Endothelial cell of umbilical vein (primary cell): ENCODE results near the gene ICAM1. TPM values are rescaled to one million over a fixed set of nuclear protein-coding genes. Genes with fewer than 3 reads are reported as not detected.

Experiments used
- BruUV-seq: library from RNA; stranded (reverse); fragments of 400-500 nt; replicated peaks from 2 replicates; lab custom pipeline; 2021; lab: Mats Ljungman, UMichigan
- CTCF ChIA-PET: fragments of 300-600, 350-600 bp; sonication (Branson Sonifier 250); formaldehyde crosslinking; loops from one replicate; lab custom pipeline; 2021; ENCODE audit warnings: antibody characterized with exemption, inconsistent platforms; lab: Charles Lee
- POLR2A ChIA-PET: fragments of 300-600, 350-600 bp; sonication (Branson Sonifier 250); formaldehyde crosslinking; loops from one replicate; lab custom pipeline; 2021; ENCODE audit warnings: antibody characterized with exemption, inconsistent platforms; lab: Charles Lee
- DNase-seq: peaks from one replicate; pipeline ENCODE4 v3.0.0-alpha.2; 2011; ENCODE audit warnings: low read depth, low spot score
- FAIRE-seq: peaks from 2 replicates; lab custom pipeline; 2011; peaks lifted over from hg19 to GRCh38; lab: Jason Lieb, UNC
- H2AFZ ChIP-seq: 2 replicates; pipeline ENCODE4 v1.6.0; 2012; ENCODE audit warnings: low read depth, low read length, control low read depth, inconsistent platforms
- H3K27ac ChIP-seq: 2 replicates; pipeline ENCODE4 v1.5.1; 2011; ENCODE audit warnings: low read depth, mild to moderate bottlenecking, control low read depth, low read length, moderate library complexity; ENCODE audit not compliant: insufficient read depth
- H3K27me3 ChIP-seq, 2 experiments: 2 replicates each; pipeline versions ENCODE4 v1.6.0 to v1.6.1; 2011; ENCODE audit warnings: low read length in 2 of 2, mixed read lengths in 1 of 2; ENCODE audit not compliant: control insufficient read depth in 2 of 2, insufficient read depth in 2 of 2
- H3K36me3 ChIP-seq, 2 experiments: 2 replicates in 1 of 2; 3 replicates in 1 of 2; pipeline ENCODE4 v1.5.1; 2011; ENCODE audit warnings: low read length in 2 of 2, mild to moderate bottlenecking in 1 of 2, moderate library complexity in 1 of 2; ENCODE audit not compliant: control insufficient read depth in 2 of 2, insufficient read depth in 2 of 2; ENCODE audit errors: extremely low read depth in 1 of 2
- H3K4me1 ChIP-seq: 3 replicates; pipeline ENCODE4 v1.5.1; 2011; ENCODE audit warnings: mild to moderate bottlenecking, low read length; ENCODE audit not compliant: control insufficient read depth, insufficient read depth; ENCODE audit errors: extremely low read depth
- H3K4me2 ChIP-seq: 2 replicates; pipeline ENCODE4 v1.6.1; 2011; ENCODE audit warnings: low read length, control low read depth, mixed read lengths; ENCODE audit not compliant: insufficient read depth
- H3K4me3 ChIP-seq, 3 experiments: fragments of 200-600 bp in 1 of 3; sonication (generic), shearing (Covaris generic) in 1 of 3; replicated peaks in 1 of 3; 2 replicates each; pipeline ENCODE4 v1.5.1; 2011 to 2016; ENCODE audit warnings: control low read depth in 3 of 3, low read length in 3 of 3, mild to moderate bottlenecking in 2 of 3, inconsistent platforms in 1 of 3, low read depth in 1 of 3, moderate library complexity in 1 of 3; ENCODE audit not compliant: insufficient read depth in 1 of 3
- H3K79me2 ChIP-seq: 2 replicates; pipeline ENCODE4 v1.6.0; 2012; ENCODE audit warnings: low read length, inconsistent platforms; ENCODE audit not compliant: control insufficient read depth, insufficient read depth
- H3K9ac ChIP-seq: replicated peaks from 2 replicates; pipeline ENCODE3; 2011; ENCODE audit warnings: low read length, control low read depth; ENCODE audit not compliant: insufficient read depth; ENCODE audit errors: extremely low read depth
- H3K9me1 ChIP-seq: replicated peaks from 3 replicates; pipeline ENCODE4 v1.6.0; 2011; ENCODE audit warnings: mild to moderate bottlenecking, low read length; ENCODE audit not compliant: control insufficient read depth, insufficient read depth; ENCODE audit errors: extremely low read depth
- H3K9me3 ChIP-seq: replicated peaks from 2 replicates; pipeline ENCODE4 v1.5.1; 2012; ENCODE audit warnings: low read length, inconsistent platforms; ENCODE audit not compliant: control insufficient read depth, insufficient read depth
- H4K20me1 ChIP-seq: replicated peaks from 2 replicates; pipeline ENCODE3; 2011; ENCODE audit warnings: mild to moderate bottlenecking, low read length; ENCODE audit not compliant: control insufficient read depth, insufficient read depth; ENCODE audit errors: extremely low read depth
- CTCF ChIP-seq, 2 donors: IDR thresholded peaks; 1 replicate in 1 of 2; 2 replicates in 1 of 2; pipeline ENCODE4 v1.5.1; 2011; ENCODE audit warnings: low read length in 2 of 2, mild to moderate bottlenecking in 2 of 2, moderate library complexity in 2 of 2, control low read depth in 1 of 2, inconsistent platforms in 1 of 2, low read depth in 1 of 2; ENCODE audit not compliant: insufficient read depth in 1 of 2; ENCODE audit errors: extremely low read depth in 1 of 2
- EZH2 ChIP-seq: IDR thresholded peaks from 2 replicates; pipeline ENCODE4 v1.6.1; 2012; ENCODE audit warnings: borderline replicate concordance, low read depth, mild to moderate bottlenecking, moderate library complexity, low read length, inconsistent platforms; ENCODE audit not compliant: severe bottlenecking
- FOS ChIP-seq: IDR thresholded peaks from 2 replicates; pipeline ENCODE4 v1.6.1; 2011; ENCODE audit warnings: mild to moderate bottlenecking, low read length, moderate library complexity, borderline replicate concordance; ENCODE audit not compliant: insufficient read depth
- GATA2 ChIP-seq: IDR thresholded peaks from 2 replicates; pipeline ENCODE4 v1.7.0; 2011; ENCODE audit warnings: low read depth, mild to moderate bottlenecking, moderate library complexity, mixed read lengths, low read length; ENCODE audit not compliant: insufficient read length, insufficient read depth
- JUN ChIP-seq: IDR thresholded peaks from 2 replicates; pipeline ENCODE4 v1.6.1; 2011; ENCODE audit warnings: borderline replicate concordance, low read depth; ENCODE audit not compliant: insufficient read length, insufficient read depth
- MYC ChIP-seq: IDR thresholded peaks from one replicate; pipeline ENCODE4 v1.6.1; 2011; ENCODE audit warnings: mild to moderate bottlenecking, low read depth, low read length
- POLR2A ChIP-seq: IDR thresholded peaks from 2 replicates; pipeline ENCODE4 v1.6.1; 2012; ENCODE audit warnings: low read depth, mild to moderate bottlenecking, control low read depth, low read length
- POLR2AphosphoS5 ChIP-seq: IDR thresholded peaks from 2 replicates; pipeline ENCODE4 v1.6.1; 2012; ENCODE audit warnings: low read depth, mild to moderate bottlenecking, control low read depth, low read length, moderate library complexity; ENCODE audit not compliant: insufficient read depth
- dilution Hi-C: fragments of 300-500 bp; cut with MboI; formaldehyde crosslinking; loops from one replicate; pipeline ENCODE4 v1.15.0; 2019; ENCODE audit warnings: low sequenced_read_pairs; ENCODE audit not compliant: extremely low pct_ligation_motif_present
- intact Hi-C: fragments of 100-400 bp; cut with micrococcal nuclease; formaldehyde crosslinking; loops from one replicate; pipeline ENCODE4 v1.10.0; 2022
- polyA plus RNA-seq, 4 experiments: library from polyadenylated mRNA; depleted of rRNA in 3 of 4; stranded (reverse) in 3 of 4; unstranded in 1 of 4; fragments of >200 nt; gene quantifications; 2 replicates each; pipeline versions ENCODE4 v1.2.1 to v1.2.3, GENCODE V29; 2011 to 2012; ENCODE audit warnings: missing spikeins in 1 of 4
- total RNA-seq: library from RNA; stranded (reverse); gene quantifications from 2 replicates; pipeline ENCODE4 v1.2.3, GENCODE V29; 2021
- TF ChIP-seq, protein P1 (sequence below): IDR thresholded peaks from 2 replicates; pipeline ENCODE4 v1.6.1; 2011; ENCODE audit not compliant: insufficient read depth, insufficient read length

The ICAM1 gene
- total and polyA plus RNA-seq, 2 donors (not counting 3 experiments of a cell fraction or from before 2014, with no cell fraction given), result 20.5 to 30.4 TPM

GRCh38 chr19:10227026-10227971, 43.6 kb upstream of the ICAM1 start:
- Histone ChIP-seq H3K4me2 (no peak overlapping the region), H3K9me3 (no peaks in the 10 kb centered on the region), H3K4me1 (peaks cover 6% of the 10 kb centered on the region), H3K36me3 (no peaks in the 10 kb centered on the region), H3K27me3 (no peaks in the 10 kb centered on the region), H2AFZ (no peak overlapping the region), H4K20me1 (no peaks in the 10 kb centered on the region), H3K9ac (no peak overlapping the region), H3K79me2 (no peaks in the 10 kb centered on the region), H3K9me1 (no peaks in the 10 kb centered on the region), H3K27ac (no peak overlapping the region), H3K4me3 (no peak overlapping the region)
- no peak for TF ChIP-seq POLR2A
- no peak for TF ChIP-seq MYC
- no peak for TF ChIP-seq GATA2
- no peak for TF ChIP-seq CTCF (IDR thresholded peaks at IDR 0.05; ENCODE audit: extremely low read depth in 1 of 2, insufficient read depth in 1 of 2, low read depth in 1 of 2, low read length in 2 of 2)
- TF ChIP-seq FOS, result no peak
- TF ChIP-seq, protein P1, sequence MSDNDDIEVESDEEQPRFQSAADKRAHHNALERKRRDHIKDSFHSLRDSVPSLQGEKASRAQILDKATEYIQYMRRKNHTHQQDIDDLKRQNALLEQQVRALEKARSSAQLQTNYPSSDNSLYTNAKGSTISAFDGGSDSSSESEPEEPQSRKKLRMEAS, result no peak
- no peak for TF ChIP-seq POLR2AphosphoS5
- TF ChIP-seq JUN, result no peak
- no peak for TF ChIP-seq EZH2
- intact Hi-C loops (no loop called here), dilution Hi-C loops (no loop called here)
- POLR2A ChIA-PET, result no interaction called here
- no peak for DNase-seq
- no TSS peak for BruUV-seq
- no peak for FAIRE-seq
- CTCF ChIA-PET, result interaction anchor here (1.0 to 7.0 kb wide), 6 partner anchors 12 to 161 kb away, joined by 5 to 48 read pairs (median 6); no protein-coding TSS in a partner anchor
